ENCODE measurements around the gene DOK6.

Gene DOK6

GRCh38 chr18:69635482-69635881, 234.8 kb downstream of the DOK6 start:
- Histone ChIP-seq H3K4me2 (no peak overlapping the region), H3K27me3 (no peaks in the 10 kb centered on the region), H4K20me1 (no peaks in the 10 kb centered on the region), H3K9ac (no peak overlapping the region), H3K27ac (no peak overlapping the region), H3K36me3 (no peaks in the 10 kb centered on the region), H3K4me1 (no peaks in the 10 kb centered on the region), H3K4me3 (no peak overlapping the region), H3K9me3 (no peaks in the 10 kb centered on the region)
- TF ChIP-seq Cebpa-rat (IDR thresholded peaks at IDR 0.05) = no peak

- H3K27me3 ChIP-seq = no peaks in the 10 kb centered on the region
- no peak overlapping the region for H3K27ac ChIP-seq
- TF ChIP-seq Cebpa-rat (IDR thresholded peaks at IDR 0.05) = no peak
- no peak overlapping the region for H3K4me3 ChIP-seq
- no peaks in the 10 kb centered on the region for H3K36me3 ChIP-seq
- no peak overlapping the region for H3K9ac ChIP-seq
- H4K20me1 ChIP-seq = no peaks in the 10 kb centered on the region
- H3K4me1 ChIP-seq = no peaks in the 10 kb centered on the region
- H3K4me2 ChIP-seq = no peak overlapping the region
- no peaks in the 10 kb centered on the region for H3K9me3 ChIP-seq
These were observed 236.0 kb downstream of the DOK6 start for GRCh38 chr18:69636529-69637301.

- TF ChIP-seq Cebpa-rat (IDR thresholded peaks at IDR 0.05) = no peak
- Histone ChIP-seq H3K27ac (no peak overlapping the region), H3K27me3 (no peaks in the 10 kb centered on the region), H3K36me3 (no peaks in the 10 kb centered on the region), H3K9me3 (no peaks in the 10 kb centered on the region), H3K4me1 (no peaks in the 10 kb centered on the region), H3K4me3 (no peak overlapping the region), H3K4me2 (no peak overlapping the region), H4K20me1 (no peaks in the 10 kb centered on the region), H3K9ac (no peak overlapping the region)
These were observed 237.4 kb downstream of the DOK6 start for GRCh38 chr18:69638056-69638455.

GRCh38 chr18:69647702-69648101, 247.0 kb downstream of the DOK6 start:
- H3K4me2 ChIP-seq = no peak overlapping the region
- no peaks in the 10 kb centered on the region for H3K36me3 ChIP-seq
- H3K9me3 ChIP-seq = no peaks in the 10 kb centered on the region
- no peaks in the 10 kb centered on the region for H3K27me3 ChIP-seq
- no peak overlapping the region for H3K9ac ChIP-seq
- TF ChIP-seq Cebpa-rat (IDR thresholded peaks at IDR 0.05) = no peak
- no peaks in the 10 kb centered on the region for H3K4me1 ChIP-seq
- no peaks in the 10 kb centered on the region for H4K20me1 ChIP-seq
- no peak overlapping the region for H3K4me3 ChIP-seq
- no peak overlapping the region for H3K27ac ChIP-seq

- no peak overlapping the region for H3K4me3 ChIP-seq
- no peak overlapping the region for H3K27ac ChIP-seq
- H3K27me3 ChIP-seq = no peaks in the 10 kb centered on the region
- no peaks in the 10 kb centered on the region for H3K9me3 ChIP-seq
- no peak for TF ChIP-seq Cebpa-rat (IDR thresholded peaks at IDR 0.05)
- no peaks in the 10 kb centered on the region for H3K36me3 ChIP-seq
- no peak overlapping the region for H3K4me2 ChIP-seq
- H3K4me1 ChIP-seq = no peaks in the 10 kb centered on the region
- H4K20me1 ChIP-seq = no peaks in the 10 kb centered on the region
- H3K9ac ChIP-seq = no peak overlapping the region
These were observed 247.8 kb downstream of the DOK6 start for GRCh38 chr18:69648486-69648885.

GRCh38 chr18:69649684-69650083, 249.0 kb downstream of the DOK6 start:
- Histone ChIP-seq H3K36me3 (no peaks in the 10 kb centered on the region), H3K9me3 (no peaks in the 10 kb centered on the region), H4K20me1 (no peaks in the 10 kb centered on the region), H3K4me2 (no peak overlapping the region), H3K4me3 (no peak overlapping the region), H3K9ac (no peak overlapping the region), H3K4me1 (no peaks in the 10 kb centered on the region), H3K27ac (no peak overlapping the region), H3K27me3 (no peaks in the 10 kb centered on the region)
- no peak for TF ChIP-seq Cebpa-rat (IDR thresholded peaks at IDR 0.05)

- Histone ChIP-seq H3K4me1 (no peaks in the 10 kb centered on the region), H3K36me3 (no peaks in the 10 kb centered on the region), H3K9me3 (no peaks in the 10 kb centered on the region), H3K4me2 (no peak overlapping the region), H4K20me1 (no peaks in the 10 kb centered on the region), H3K27ac (no peak overlapping the region), H3K9ac (no peak overlapping the region), H3K27me3 (no peaks in the 10 kb centered on the region), H3K4me3 (no peak overlapping the region)
- TF ChIP-seq Cebpa-rat (IDR thresholded peaks at IDR 0.05) = no peak
These were observed 250.6 kb downstream of the DOK6 start for GRCh38 chr18:69651243-69651642.

- TF ChIP-seq Cebpa-rat (IDR thresholded peaks at IDR 0.05) = no peak
- no peaks in the 10 kb centered on the region for H3K36me3 ChIP-seq
These were observed 255.1 kb downstream of the DOK6 start for GRCh38 chr18:69655816-69656215.

GRCh38 chr18:69658103-69658502, 257.4 kb downstream of the DOK6 start:
- TF ChIP-seq Cebpa-rat (IDR thresholded peaks at IDR 0.05) = no peak
- no peaks in the 10 kb centered on the region for H3K36me3 ChIP-seq
- H3K27ac ChIP-seq = no peak overlapping the region
- H3K4me2 ChIP-seq = no peak overlapping the region
- H3K4me3 ChIP-seq = no peak overlapping the region
- H3K4me1 ChIP-seq = no peaks in the 10 kb centered on the region
- H3K9me3 ChIP-seq = no peaks in the 10 kb centered on the region
- H3K27me3 ChIP-seq = no peaks in the 10 kb centered on the region
- H3K9ac ChIP-seq = no peak overlapping the region
- H4K20me1 ChIP-seq = no peaks in the 10 kb centered on the region

More at GRCh38 chr18:69655816-69656215, 255.1 kb downstream of the DOK6 start:
- Histone ChIP-seq H3K27me3 (no peaks in the 10 kb centered on the region), H4K20me1 (no peaks in the 10 kb centered on the region), H3K4me2 (no peak overlapping the region), H3K4me1 (no peaks in the 10 kb centered on the region), H3K4me3 (no peak overlapping the region), H3K27ac (no peak overlapping the region), H3K9me3 (no peaks in the 10 kb centered on the region), H3K9ac (no peak overlapping the region)

GRCh38 chr18:69658685-69659084, 258.0 kb downstream of the DOK6 start:
- no peak for TF ChIP-seq Cebpa-rat (IDR thresholded peaks at IDR 0.05)
- H3K9ac ChIP-seq = no peak overlapping the region
- no peaks in the 10 kb centered on the region for H3K9me3 ChIP-seq
- no peak overlapping the region for H3K27ac ChIP-seq
- no peaks in the 10 kb centered on the region for H3K4me1 ChIP-seq
- no peak overlapping the region for H3K4me2 ChIP-seq
- H3K36me3 ChIP-seq = no peaks in the 10 kb centered on the region
- H3K4me3 ChIP-seq = no peak overlapping the region
- H3K27me3 ChIP-seq = no peaks in the 10 kb centered on the region
- no peaks in the 10 kb centered on the region for H4K20me1 ChIP-seq
